Natural killer cell (primary cell): ENCODE results near the gene GRAP. TPM values are rescaled to one million over a fixed set of nuclear protein-coding genes. Genes with fewer than 3 reads are reported as not detected.

ENCODE experiments used
- ATAC-seq, 3 donors: fragments of 150-1000 bp in 2 of 3; fragments of 200-7000 bp in 1 of 3; cut with Tn5 transposase; 1 replicate in 1 of 3; 2 replicates in 2 of 3; pipeline ENCODE4 v1.10.0; 2021; ENCODE audit warnings: mild to moderate bottlenecking in 2 of 3, moderate library complexity in 2 of 3
- DNase-seq, 2 donors: peaks; one replicate each; pipeline versions ENCODE4 v3.0.0 to v3.0.0-alpha.2; 2013 to 2021; ENCODE audit warnings: mixed read lengths in 1 of 2
- H3K27ac ChIP-seq: one replicate; pipeline ENCODE4 v1.5.1; 2013; ENCODE audit warnings: mild to moderate bottlenecking, low read length
- H3K27me3 ChIP-seq: one replicate; pipeline ENCODE4 v1.6.1; 2013; ENCODE audit warnings: low read length; ENCODE audit not compliant: control insufficient read depth, insufficient read depth
- H3K36me3 ChIP-seq: one replicate; pipeline ENCODE4 v1.6.1; 2013; ENCODE audit warnings: low read length; ENCODE audit not compliant: control insufficient read depth, insufficient read depth
- H3K4me1 ChIP-seq: one replicate; pipeline ENCODE4 v1.6.1; 2013; ENCODE audit warnings: low read length; ENCODE audit not compliant: control insufficient read depth, insufficient read depth
- H3K4me3 ChIP-seq: one replicate; pipeline ENCODE4 v1.5.1; 2013; ENCODE audit warnings: low read length
- H3K9me3 ChIP-seq: one replicate; pipeline ENCODE4 v1.6.1; 2013; ENCODE audit warnings: low read length; ENCODE audit not compliant: control insufficient read depth, insufficient read depth
- H3K27ac Mint-ChIP-seq, 2 donors: one replicate each; pipeline ENCODE4 v1.8.0; 2022; ENCODE audit warnings: mild to moderate bottlenecking in 2 of 2, mixed read lengths in 2 of 2, moderate library complexity in 1 of 2
- H3K27me3 Mint-ChIP-seq, 2 donors: one replicate each; pipeline ENCODE4 v1.8.0; 2022; ENCODE audit warnings: low read depth in 2 of 2, mixed read lengths in 2 of 2
- H3K36me3 Mint-ChIP-seq: one replicate; pipeline ENCODE4 v1.8.0; 2022; ENCODE audit warnings: mixed read lengths
- H3K4me1 Mint-ChIP-seq, 2 donors: one replicate each; pipeline ENCODE4 v1.8.0; 2022; ENCODE audit warnings: mixed read lengths in 2 of 2
- H3K4me3 Mint-ChIP-seq: one replicate; pipeline ENCODE4 v1.8.0; 2022; ENCODE audit warnings: mild to moderate bottlenecking, moderate library complexity, mixed read lengths
- H3K9me3 Mint-ChIP-seq, 2 donors: one replicate each; pipeline ENCODE4 v1.8.0; 2022; ENCODE audit warnings: mixed read lengths in 2 of 2
- CTCF ChIP-seq: fragments of 200-600 bp; IDR thresholded peaks from one replicate; pipeline ENCODE4 v1.8.0; 2022; ENCODE audit warnings: antibody characterized with exemption
- WGBS: methylation state at CpG from one replicate; pipeline ENCODE4 v1.1.7; 2013; ENCODE audit warnings: missing lambda C conversion rate; ENCODE audit not compliant: insufficient coverage; 5-methylcytosine and 5-hydroxymethylcytosine counted together
- intact Hi-C: fragments of 100-400 bp; cut with micrococcal nuclease; formaldehyde crosslinking; loops from one replicate; pipeline ENCODE4 v1.14.2; 2022
- total RNA-seq, 4 donors: library from RNA; stranded (reverse); fragments of 120-200 nt in 1 of 4; gene quantifications; one replicate each; pipeline versions ENCODE4 v1.2.3 to v1.2.4, GENCODE V29; 2013 to 2022

The GRAP gene
- total RNA-seq, 3 donors from 2014 or later (not counting 1 experiment from before 2014, with no cell fraction given) = 5.6 to 11.3 (median 7.1) TPM

GRCh38 chr17:19014628-19015215 lies 32.0 kb downstream of the GRAP start:
- Histone ChIP-seq H3K4me1 (no peaks in the 10 kb centered on the region), H3K4me3 (no peak overlapping the region), H3K9me3 (no peaks in the 10 kb centered on the region), H3K36me3 (no peaks in the 10 kb centered on the region), H3K27ac (no peak overlapping the region), H3K27me3 (no peaks in the 10 kb centered on the region)
- Mint-ChIP-seq H3K4me1 (peaks cover 0 to 3% of the 10 kb centered on the region in 2 donors), H3K27ac (no peak overlapping the region), H3K4me3 (no peak overlapping the region), H3K36me3 (no peaks in the 10 kb centered on the region), H3K9me3 (no peaks in the 10 kb centered on the region), H3K27me3 (peaks cover 0 to 14% of the 10 kb centered on the region in 2 donors)
- DNase-seq (no peak), ATAC-seq (no peak)
- 94% methylated on average over 29 of the region's 29 CpGs for WGBS
- intact Hi-C loops = no loop called here
- TF ChIP-seq CTCF = no peak

DNA sequence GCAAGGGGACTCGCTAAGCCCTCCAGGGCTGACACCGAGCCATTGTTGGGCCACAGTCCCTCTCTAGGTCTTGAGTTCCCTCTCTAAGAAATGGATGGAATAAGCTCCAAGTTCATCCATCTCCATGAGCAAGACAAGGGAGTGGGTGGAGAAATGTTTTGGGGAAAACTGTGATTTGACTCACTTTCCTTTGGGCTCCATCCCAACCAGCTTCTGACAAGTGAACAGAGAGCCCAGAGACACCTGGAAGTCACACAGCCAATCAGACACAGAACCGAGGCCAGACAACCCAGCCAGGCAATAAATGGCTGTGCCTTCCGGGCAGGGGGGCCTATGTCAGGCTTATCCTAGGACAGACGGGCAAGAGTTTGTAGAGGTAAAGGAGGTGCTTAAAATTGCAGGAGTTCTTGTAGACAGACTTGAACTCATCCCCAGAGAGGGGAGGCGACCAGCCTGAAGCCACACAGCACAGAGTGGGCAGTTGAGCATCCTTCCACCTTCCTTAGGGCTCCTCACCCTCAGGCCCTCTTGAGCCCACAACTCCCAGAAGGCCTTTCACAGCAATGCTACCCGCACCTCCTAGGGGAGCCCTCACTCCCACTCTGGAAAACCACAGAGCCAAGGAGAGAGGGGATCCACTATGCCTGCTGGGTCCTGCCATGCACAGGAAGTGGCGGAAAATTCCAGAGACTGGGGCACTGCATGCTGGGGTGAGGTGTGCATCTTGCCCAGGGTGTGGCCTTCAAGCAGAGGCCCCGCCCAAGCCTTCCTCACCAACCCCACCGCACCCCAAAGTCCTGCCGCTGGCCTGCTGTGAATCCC lies 32.7 kb downstream of the GRAP start:
- Mint-ChIP-seq H3K27me3 (peaks cover 0 to 16% of the 10 kb centered on the region in 2 donors), H3K4me1 (peaks cover 0 to 2% of the 10 kb centered on the region in 2 donors), H3K36me3 (no peaks in the 10 kb centered on the region), H3K9me3 (no peaks in the 10 kb centered on the region), H3K4me3 (no peak overlapping the region), H3K27ac (no peak overlapping the region)
- ATAC-seq = no peak
- Histone ChIP-seq H3K4me1 (no peaks in the 10 kb centered on the region), H3K27me3 (no peaks in the 10 kb centered on the region), H3K27ac (no peak overlapping the region), H3K9me3 (no peaks in the 10 kb centered on the region), H3K36me3 (no peaks in the 10 kb centered on the region), H3K4me3 (no peak overlapping the region)
- 90% methylated on average over 11 of the region's 11 CpGs for WGBS
- DNase-seq = no peak
- TF ChIP-seq CTCF = no peak
- intact Hi-C loops = no loop called here

GRCh38 chr17:19013226-19013625 lies 33.5 kb downstream of the GRAP start:
- DNase-seq (no peak), ATAC-seq (no peak)
- H3K27me3 Mint-ChIP-seq = peaks cover 0 to 16% of the 10 kb centered on the region in 2 donors
- TF ChIP-seq CTCF = no peak
- WGBS = 95% methylated on average over 12 of the region's 12 CpGs
- H3K27ac Mint-ChIP-seq = no peak overlapping the region
- Histone ChIP-seq H3K4me1 (no peaks in the 10 kb centered on the region), H3K27me3 (no peaks in the 10 kb centered on the region), H3K27ac (no peak overlapping the region), H3K9me3 (no peaks in the 10 kb centered on the region), H3K36me3 (no peaks in the 10 kb centered on the region), H3K4me3 (no peak overlapping the region)
- H3K36me3 Mint-ChIP-seq = no peaks in the 10 kb centered on the region
- intact Hi-C loops = no loop called here
- no peaks in the 10 kb centered on the region for H3K9me3 Mint-ChIP-seq
- no peaks in the 10 kb centered on the region for H3K4me1 Mint-ChIP-seq
- H3K4me3 Mint-ChIP-seq = no peak overlapping the region
